Measurements from ENCODE around the gene CD300A.

GRCh38 chr17:74459622-74460021 lies 6.8 kb upstream of the CD300A start:
- no peak for TF ChIP-seq TCF7L2 (IDR thresholded peaks at IDR 0.05; ENCODE audit: borderline replicate concordance, low read depth, low read length)
- TF ChIP-seq, protein P1, sequence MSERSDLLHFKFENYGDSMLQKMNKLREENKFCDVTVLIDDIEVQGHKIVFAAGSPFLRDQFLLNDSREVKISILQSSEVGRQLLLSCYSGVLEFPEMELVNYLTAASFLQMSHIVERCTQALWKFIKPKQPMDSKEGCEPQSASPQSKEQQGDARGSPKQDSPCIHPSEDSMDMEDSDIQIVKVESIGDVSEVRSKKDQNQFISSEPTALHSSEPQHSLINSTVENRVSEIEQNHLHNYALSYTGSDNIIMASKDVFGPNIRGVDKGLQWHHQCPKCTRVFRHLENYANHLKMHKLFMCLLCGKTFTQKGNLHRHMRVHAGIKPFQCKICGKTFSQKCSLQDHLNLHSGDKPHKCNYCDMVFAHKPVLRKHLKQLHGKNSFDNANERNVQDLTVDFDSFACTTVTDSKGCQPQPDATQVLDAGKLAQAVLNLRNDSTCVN (tag by site-specific recombination; optimal IDR thresholded peaks at IDR 0.05): no peak
- TF ChIP-seq, protein P2, sequence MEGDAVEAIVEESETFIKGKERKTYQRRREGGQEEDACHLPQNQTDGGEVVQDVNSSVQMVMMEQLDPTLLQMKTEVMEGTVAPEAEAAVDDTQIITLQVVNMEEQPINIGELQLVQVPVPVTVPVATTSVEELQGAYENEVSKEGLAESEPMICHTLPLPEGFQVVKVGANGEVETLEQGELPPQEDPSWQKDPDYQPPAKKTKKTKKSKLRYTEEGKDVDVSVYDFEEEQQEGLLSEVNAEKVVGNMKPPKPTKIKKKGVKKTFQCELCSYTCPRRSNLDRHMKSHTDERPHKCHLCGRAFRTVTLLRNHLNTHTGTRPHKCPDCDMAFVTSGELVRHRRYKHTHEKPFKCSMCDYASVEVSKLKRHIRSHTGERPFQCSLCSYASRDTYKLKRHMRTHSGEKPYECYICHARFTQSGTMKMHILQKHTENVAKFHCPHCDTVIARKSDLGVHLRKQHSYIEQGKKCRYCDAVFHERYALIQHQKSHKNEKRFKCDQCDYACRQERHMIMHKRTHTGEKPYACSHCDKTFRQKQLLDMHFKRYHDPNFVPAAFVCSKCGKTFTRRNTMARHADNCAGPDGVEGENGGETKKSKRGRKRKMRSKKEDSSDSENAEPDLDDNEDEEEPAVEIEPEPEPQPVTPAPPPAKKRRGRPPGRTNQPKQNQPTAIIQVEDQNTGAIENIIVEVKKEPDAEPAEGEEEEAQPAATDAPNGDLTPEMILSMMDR (tag by site-specific recombination; IDR thresholded peaks at IDR 0.05): no peak
- TF ChIP-seq, protein P3, sequence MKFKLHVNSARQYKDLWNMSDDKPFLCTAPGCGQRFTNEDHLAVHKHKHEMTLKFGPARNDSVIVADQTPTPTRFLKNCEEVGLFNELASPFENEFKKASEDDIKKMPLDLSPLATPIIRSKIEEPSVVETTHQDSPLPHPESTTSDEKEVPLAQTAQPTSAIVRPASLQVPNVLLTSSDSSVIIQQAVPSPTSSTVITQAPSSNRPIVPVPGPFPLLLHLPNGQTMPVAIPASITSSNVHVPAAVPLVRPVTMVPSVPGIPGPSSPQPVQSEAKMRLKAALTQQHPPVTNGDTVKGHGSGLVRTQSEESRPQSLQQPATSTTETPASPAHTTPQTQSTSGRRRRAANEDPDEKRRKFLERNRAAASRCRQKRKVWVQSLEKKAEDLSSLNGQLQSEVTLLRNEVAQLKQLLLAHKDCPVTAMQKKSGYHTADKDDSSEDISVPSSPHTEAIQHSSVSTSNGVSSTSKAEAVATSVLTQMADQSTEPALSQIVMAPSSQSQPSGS (tag by site-specific recombination; IDR thresholded peaks at IDR 0.05; ENCODE audit: low read depth): no peak
- TF ChIP-seq ZNF580 (tag by site-specific recombination; IDR thresholded peaks at IDR 0.05): no peak
